HL-60 (cell line): Measurements from ENCODE around the gene LRRN2.

Experiments
- CTCF ChIP-seq: IDR thresholded peaks from one replicate; pipeline ENCODE4 v1.5.1; 2011; ENCODE audit warnings: low read length, control low read depth, inconsistent platforms; ENCODE audit not compliant: insufficient read depth
- GABPA ChIP-seq: IDR thresholded peaks from 2 replicates; pipeline ENCODE4 v1.6.1; 2012; ENCODE audit warnings: low read depth
- POLR2AphosphoS5 ChIP-seq: IDR thresholded peaks from 2 replicates; pipeline ENCODE4 v1.6.1; 2012; ENCODE audit warnings: low read depth
- REST ChIP-seq: IDR thresholded peaks from 2 replicates; pipeline ENCODE4 v1.6.1; 2012; ENCODE audit warnings: low read depth; ENCODE audit not compliant: insufficient replicate concordance

- TF ChIP-seq CTCF = no peak
- no peak for TF ChIP-seq REST
- TF ChIP-seq POLR2AphosphoS5 = no peak
- TF ChIP-seq GABPA = no peak
These were observed 104.7 kb downstream of the LRRN2 start for GRCh38 chr1:204580862-204581261.
